IPS-NIHi11 (cell line): ENCODE data around the gene SNAP29.
"Not testable (repeated sequence)": the region's sequence is repeated elsewhere in the genome, so short reads cannot be mapped to it uniquely, and the experiment has no call there.

ENCODE experiments used
- DNase-seq: peaks from one replicate; pipeline ENCODE4 v3.0.0; 2012; ENCODE audit warnings: mixed read lengths, low spot score

Gene SNAP29

DNA sequence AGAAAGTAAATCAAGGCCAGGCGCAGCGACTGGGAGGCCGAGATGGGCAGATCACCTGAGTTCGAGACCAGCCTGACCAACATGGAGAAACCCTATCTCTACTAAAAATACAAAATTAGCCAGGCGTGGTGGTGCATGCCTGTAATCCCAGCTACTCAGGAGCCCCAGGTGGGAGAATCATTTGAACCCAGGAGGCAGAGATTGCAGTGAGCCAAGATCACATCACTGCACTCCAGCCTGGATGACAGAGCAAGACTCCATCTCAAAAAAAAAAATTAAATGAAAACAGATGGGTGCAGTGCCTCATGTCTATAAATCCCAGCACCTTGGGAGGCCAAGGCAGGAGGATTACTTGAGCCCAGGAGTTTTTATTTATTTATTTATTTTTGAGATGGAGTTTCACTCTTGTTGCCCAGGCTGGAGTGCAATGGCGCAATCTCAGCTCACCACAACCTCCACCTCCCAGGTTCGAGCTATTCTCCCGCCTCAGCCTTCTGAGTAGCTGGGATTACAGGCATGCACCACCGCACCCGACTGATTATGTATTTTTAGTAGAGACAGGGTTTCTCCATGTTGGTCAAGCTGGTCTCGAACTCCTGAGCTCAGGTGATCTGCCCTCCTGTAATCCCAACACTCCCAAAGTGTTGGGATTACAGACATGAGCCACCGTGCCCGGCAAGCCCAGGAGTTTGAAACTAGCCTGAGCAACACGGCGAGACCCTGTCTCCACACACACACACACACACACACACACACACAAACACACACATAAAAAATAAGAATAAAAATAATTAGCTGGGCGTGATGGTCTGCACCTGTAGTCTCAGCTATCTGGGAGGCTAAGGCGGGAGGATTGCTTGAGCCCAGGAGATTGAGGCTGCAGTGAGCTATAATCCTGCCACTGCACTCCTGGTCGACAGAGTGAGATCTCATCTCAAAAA, 42.6 kb downstream of the SNAP29 start:
- not testable (repeated sequence) for DNase-seq

GRCh38 chr22:20903093-20903492, 44.3 kb downstream of the SNAP29 start:
- DNase-seq: no peak

DNA sequence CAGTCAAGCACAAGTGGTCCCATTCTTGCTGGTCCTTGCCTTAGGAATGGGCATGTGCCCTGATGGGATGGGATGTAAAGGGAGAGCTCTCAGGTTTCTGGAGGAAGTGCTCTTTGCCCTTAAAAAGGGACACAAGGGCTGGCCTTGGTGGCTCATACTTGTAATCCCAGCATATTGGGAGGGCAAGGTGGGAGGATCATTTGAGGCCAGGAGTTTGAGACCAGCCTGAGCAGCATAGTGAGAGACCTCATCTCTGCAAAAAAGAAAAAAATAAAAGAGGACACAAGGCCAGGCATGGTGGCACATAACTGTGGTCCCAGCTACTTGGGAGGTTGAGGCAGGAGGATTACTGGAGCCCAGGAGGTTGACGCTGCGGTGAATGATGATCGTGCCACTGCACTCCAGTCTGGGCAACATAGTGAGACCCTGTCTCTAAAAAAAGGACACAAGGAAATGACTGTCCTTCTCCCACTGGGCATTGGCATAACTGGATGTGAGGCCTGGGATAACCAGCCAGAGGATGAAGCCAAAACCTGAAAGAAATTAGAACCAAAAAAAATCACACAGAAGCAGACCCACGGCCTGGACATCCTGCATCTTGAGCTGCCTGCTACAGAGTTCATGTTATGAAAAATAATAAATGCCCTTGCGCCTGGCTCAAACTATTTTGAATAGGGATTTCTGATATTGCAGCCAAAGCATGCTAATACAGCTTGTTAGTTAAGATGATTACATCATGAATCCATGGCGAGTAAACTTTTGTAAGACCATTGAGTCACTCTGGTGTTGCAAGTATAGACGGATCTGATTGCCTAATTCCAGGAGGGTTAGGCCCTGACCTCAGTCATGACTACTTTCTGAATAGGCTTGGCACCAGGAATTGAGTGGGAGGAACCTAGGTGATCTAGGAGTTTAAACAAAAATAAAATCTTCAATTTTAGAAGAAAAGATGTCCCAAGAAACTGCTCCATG, 45.5 kb downstream of the SNAP29 start:
- DNase-seq: no peak

GRCh38 chr22:20904980-20905355, 46.2 kb downstream of the SNAP29 start:
- no peak for DNase-seq

- DNase-seq: no peak
These were observed 46.9 kb downstream of the SNAP29 start for GRCh38 chr22:20905415-20906386.

GRCh38 chr22:20906387-20906767, 47.6 kb downstream of the SNAP29 start:
- DNase-seq: no peak

- not testable (repeated sequence) for DNase-seq
These were observed 49.9 kb downstream of the SNAP29 start for GRCh38 chr22:20908717-20909116.

DNA sequence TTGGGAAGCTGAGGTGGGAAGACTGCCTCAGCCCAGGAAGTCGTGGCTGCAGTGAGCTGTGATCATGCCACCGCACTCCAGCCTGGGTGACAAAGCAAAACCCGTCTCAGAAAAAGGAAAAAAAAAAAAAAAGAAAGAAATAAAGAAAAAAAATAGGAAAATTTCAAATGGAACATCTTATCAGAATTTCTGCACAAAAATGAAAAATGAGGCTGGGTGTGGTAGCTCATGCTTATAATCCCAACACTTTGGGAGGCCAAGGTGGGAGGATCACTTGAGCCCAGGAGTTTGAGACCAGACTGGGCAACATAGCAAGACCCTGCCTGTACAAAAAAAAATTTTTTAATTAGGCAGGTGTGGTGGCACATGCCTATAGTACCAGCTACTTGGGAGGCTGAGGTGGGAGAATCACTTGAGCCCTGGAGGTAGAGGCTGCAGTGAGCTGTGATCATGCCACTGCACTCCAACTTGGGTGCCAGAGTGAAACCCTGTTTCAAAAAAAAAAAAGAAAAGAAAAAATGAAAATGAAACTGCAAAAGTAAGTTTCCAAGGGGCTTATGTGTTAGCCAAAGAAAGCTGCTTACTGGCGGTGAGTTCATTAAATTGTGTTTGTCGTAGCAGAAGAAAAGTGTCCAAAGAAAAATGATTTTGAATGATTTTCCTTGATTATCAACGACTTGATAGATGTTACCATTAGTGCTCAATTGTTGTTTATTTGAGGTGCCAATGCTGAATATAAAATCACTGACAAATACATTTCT, 50.9 kb downstream of the SNAP29 start:
- DNase-seq: no peak

GRCh38 chr22:20912494-20912893, 53.7 kb downstream of the SNAP29 start:
- DNase-seq: no peak

GRCh38 chr22:20916916-20917810, 58.4 kb downstream of the SNAP29 start, which contains the start of gene CRKL:
TSS of gene CRKL (plus strand) at chr22:20917407. CDS start at chr22:20917935, 528 bp downstream.
- peak; percentile 100 for DNase-seq

DNA sequence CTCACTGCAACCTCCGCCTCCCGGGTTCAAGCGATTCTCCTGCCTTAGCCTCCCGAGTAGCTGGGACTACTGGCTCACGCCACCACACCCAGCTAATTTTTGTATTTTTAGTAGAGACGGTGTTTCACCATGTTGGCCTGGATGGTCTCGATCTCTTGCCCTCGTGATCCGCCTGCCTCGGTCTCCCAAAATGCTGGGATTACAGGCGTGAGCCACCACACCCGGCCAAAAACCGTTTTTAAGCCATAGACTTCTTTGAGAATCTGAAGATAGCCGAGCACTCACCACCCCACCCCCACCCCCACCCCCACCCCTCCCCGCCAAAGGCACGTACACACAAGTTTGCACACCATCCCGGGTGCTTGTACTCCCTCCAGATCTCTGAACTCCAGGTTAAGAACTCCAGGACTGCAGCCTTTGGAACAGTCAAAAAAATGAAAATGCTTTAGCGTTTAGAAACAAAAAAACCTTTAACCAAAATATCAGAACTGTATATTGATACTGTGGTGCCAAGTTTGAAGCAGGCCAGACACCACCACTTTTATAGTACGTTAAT, 59.9 kb downstream of the SNAP29 start:
- no peak for DNase-seq

- DNase-seq: no peak
These were observed 60.9 kb downstream of the SNAP29 start for GRCh38 chr22:20919718-20920117.

- no peak for DNase-seq
These were observed 62.0 kb downstream of the SNAP29 start for GRCh38 chr22:20920881-20921203.

- DNase-seq: no peak
These were observed 63.4 kb downstream of the SNAP29 start for GRCh38 chr22:20922141-20922751.

DNA sequence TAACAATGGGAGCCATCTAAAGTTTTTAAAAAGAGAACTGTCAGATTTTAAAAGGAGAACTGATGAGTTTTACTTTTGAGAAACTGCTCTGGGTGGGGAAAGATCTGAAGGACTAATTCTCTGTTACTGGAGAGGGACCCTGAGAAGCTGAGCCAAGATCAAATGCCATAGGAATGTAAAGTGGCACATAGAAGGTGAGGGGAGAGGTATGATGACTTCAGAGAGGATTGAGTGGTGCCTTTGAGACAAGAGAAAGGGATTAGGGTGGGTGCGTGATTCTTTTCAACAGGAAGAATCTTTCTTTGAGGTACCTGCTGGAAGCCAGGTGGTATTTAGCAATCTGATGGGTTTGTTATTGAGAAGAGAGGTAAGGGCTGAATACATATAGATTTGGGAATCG, 67.4 kb downstream of the SNAP29 start:
- no peak for DNase-seq

GRCh38 chr22:20927940-20928572, 69.2 kb downstream of the SNAP29 start:
- no peak for DNase-seq

DNA sequence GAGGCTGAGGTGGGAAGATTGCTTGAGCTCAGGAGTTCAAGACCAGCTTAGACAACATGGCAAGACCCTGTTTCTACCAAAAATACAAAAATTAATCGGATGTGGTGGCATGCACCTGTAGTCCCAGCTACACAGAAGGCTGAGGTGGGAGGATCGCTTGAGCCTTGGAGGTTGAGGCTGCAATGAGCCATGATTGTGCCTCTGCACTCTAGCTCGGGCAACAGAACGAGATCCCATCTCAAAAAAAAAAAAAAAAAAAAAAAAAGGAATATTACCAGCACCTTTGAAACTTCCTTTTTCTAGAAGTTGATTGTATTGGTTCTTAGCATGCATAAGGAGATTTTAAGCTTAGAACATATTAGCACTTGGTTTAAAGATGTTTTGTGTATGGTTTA, 69.8 kb downstream of the SNAP29 start:
- DNase-seq: no peak

- no peak for DNase-seq
These were observed 71.2 kb downstream of the SNAP29 start for GRCh38 chr22:20930004-20930403.
